ENCODE data around the gene MAGI2.
A peak's percentile ranks its signal among the peaks of the same experiment; 100 is the strongest.

MAGI2 gene

GRCh38 chr7:77979219-77979618 is 1474.2 kb downstream of the MAGI2 start:
- no peak for TF ChIP-seq EZH2phosphoT487 (conservative IDR thresholded peaks at IDR 0.05; ENCODE audit: low read length)
- TF ChIP-seq, protein P1, sequence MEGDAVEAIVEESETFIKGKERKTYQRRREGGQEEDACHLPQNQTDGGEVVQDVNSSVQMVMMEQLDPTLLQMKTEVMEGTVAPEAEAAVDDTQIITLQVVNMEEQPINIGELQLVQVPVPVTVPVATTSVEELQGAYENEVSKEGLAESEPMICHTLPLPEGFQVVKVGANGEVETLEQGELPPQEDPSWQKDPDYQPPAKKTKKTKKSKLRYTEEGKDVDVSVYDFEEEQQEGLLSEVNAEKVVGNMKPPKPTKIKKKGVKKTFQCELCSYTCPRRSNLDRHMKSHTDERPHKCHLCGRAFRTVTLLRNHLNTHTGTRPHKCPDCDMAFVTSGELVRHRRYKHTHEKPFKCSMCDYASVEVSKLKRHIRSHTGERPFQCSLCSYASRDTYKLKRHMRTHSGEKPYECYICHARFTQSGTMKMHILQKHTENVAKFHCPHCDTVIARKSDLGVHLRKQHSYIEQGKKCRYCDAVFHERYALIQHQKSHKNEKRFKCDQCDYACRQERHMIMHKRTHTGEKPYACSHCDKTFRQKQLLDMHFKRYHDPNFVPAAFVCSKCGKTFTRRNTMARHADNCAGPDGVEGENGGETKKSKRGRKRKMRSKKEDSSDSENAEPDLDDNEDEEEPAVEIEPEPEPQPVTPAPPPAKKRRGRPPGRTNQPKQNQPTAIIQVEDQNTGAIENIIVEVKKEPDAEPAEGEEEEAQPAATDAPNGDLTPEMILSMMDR (IDR thresholded peaks at IDR 0.05; ENCODE audit: insufficient read depth, low read length, poor library complexity, severe bottlenecking), result no peak
- Histone ChIP-seq H3K9ac (ENCODE audit: low read length) (no peak overlapping the region), H3K4me2 (ENCODE audit: low read depth, low read length, poor library complexity, severe bottlenecking) (no peak overlapping the region), H3F3A (ENCODE audit: insufficient read depth) (no peaks in the 10 kb centered on the region), H3K4me3 (ENCODE audit: insufficient read depth, low read length, poor library complexity, severe bottlenecking) (no peak overlapping the region), H3K9me3 (ENCODE audit: insufficient read depth, low read length) (no peaks in the 10 kb centered on the region), H3K79me2 (ENCODE audit: insufficient read depth, low read length) (no peaks in the 10 kb centered on the region), H3K36me3 (ENCODE audit: low read length) (no peaks in the 10 kb centered on the region), H3K27me3 (ENCODE audit: low read length) (no peaks in the 10 kb centered on the region), H4K20me1 (ENCODE audit: low read depth, low read length) (no peaks in the 10 kb centered on the region), H2AFZ (ENCODE audit: low read depth, low read length, severe bottlenecking) (no peak overlapping the region), H3K9me2 (replicated peaks; ENCODE audit: insufficient read depth, low read length) (no peaks in the 10 kb centered on the region), H3K27ac (ENCODE audit: low read depth, low read length) (no peak overlapping the region)

GRCh38 chr7:77975672-77976480 is 1477.6 kb downstream of the MAGI2 start:
- TF ChIP-seq, protein P1 (IDR thresholded peaks at IDR 0.05; ENCODE audit: insufficient read depth, low read length, poor library complexity, severe bottlenecking), result no peak
- TF ChIP-seq EZH2phosphoT487 (conservative IDR thresholded peaks at IDR 0.05; ENCODE audit: low read length), result no peak
- Histone ChIP-seq H3K36me3 (ENCODE audit: low read length) (no peaks in the 10 kb centered on the region), H3K9ac (ENCODE audit: low read length) (no peak overlapping the region), H3K9me3 (ENCODE audit: insufficient read depth, low read length) (no peaks in the 10 kb centered on the region), H3K27ac (ENCODE audit: low read depth, low read length) (0 out of 2 replicates have a peak overlapping the region, but pooled peaks have one; percentile 0), H3K79me2 (ENCODE audit: insufficient read depth, low read length) (no peaks in the 10 kb centered on the region), H2AFZ (ENCODE audit: low read depth, low read length, severe bottlenecking) (no peak overlapping the region), H3F3A (ENCODE audit: insufficient read depth) (no peaks in the 10 kb centered on the region; the same call in 1 of the 2 replicates), H3K4me2 (ENCODE audit: low read depth, low read length, poor library complexity, severe bottlenecking) (no peak overlapping the region), H3K9me2 (replicated peaks; ENCODE audit: insufficient read depth, low read length) (no peaks in the 10 kb centered on the region), H3K4me3 (ENCODE audit: insufficient read depth, low read length, poor library complexity, severe bottlenecking) (no peak overlapping the region), H4K20me1 (ENCODE audit: low read depth, low read length) (no peaks in the 10 kb centered on the region), H3K27me3 (ENCODE audit: low read length) (no peaks in the 10 kb centered on the region)

GRCh38 chr7:77971726-77972125 is 1481.7 kb downstream of the MAGI2 start:
- H4K20me1 ChIP-seq (ENCODE audit: low read depth, low read length), result no peaks in the 10 kb centered on the region
- H3K4me3 ChIP-seq (ENCODE audit: insufficient read depth, low read length, poor library complexity, severe bottlenecking), result no peak overlapping the region
- no peaks in the 10 kb centered on the region for H3K9me2 ChIP-seq (replicated peaks; ENCODE audit: insufficient read depth, low read length)
- H3K27ac ChIP-seq (ENCODE audit: low read depth, low read length), result no peak overlapping the region
- no peak overlapping the region for H3K4me2 ChIP-seq (ENCODE audit: low read depth, low read length, poor library complexity, severe bottlenecking)
- H3F3A ChIP-seq (ENCODE audit: insufficient read depth), result no peaks in the 10 kb centered on the region; the same call in 1 of the 2 replicates
- H3K27me3 ChIP-seq (ENCODE audit: low read length), result no peaks in the 10 kb centered on the region
- no peaks in the 10 kb centered on the region for H3K79me2 ChIP-seq (ENCODE audit: insufficient read depth, low read length)
- no peak overlapping the region for H3K9ac ChIP-seq (ENCODE audit: low read length)
- H2AFZ ChIP-seq (ENCODE audit: low read depth, low read length, severe bottlenecking), result no peak overlapping the region
- H3K36me3 ChIP-seq (ENCODE audit: low read length), result no peaks in the 10 kb centered on the region
- TF ChIP-seq, protein P1 (IDR thresholded peaks at IDR 0.05; ENCODE audit: insufficient read depth, low read length, poor library complexity, severe bottlenecking), result no peak
- TF ChIP-seq EZH2phosphoT487 (conservative IDR thresholded peaks at IDR 0.05; ENCODE audit: low read length), result no peak
- no peaks in the 10 kb centered on the region for H3K9me3 ChIP-seq (ENCODE audit: insufficient read depth, low read length)
